HCT116 (cell line): ENCODE data around the gene ATOH8. TPM values are rescaled to one million over a fixed set of nuclear protein-coding genes. Genes with fewer than 3 reads are reported as not detected.

Experiments
- ATAC-seq: fragments of 200-7000 bp; cut with Tn5 transposase; 2 replicates; pipeline ENCODE4 v1.9.1; 2020; ENCODE audit warnings: mild to moderate bottlenecking, moderate library complexity
- BruUV-seq: library from RNA; stranded (reverse); fragments of 400-500 nt; replicated peaks from 2 replicates; lab custom pipeline; 2021; lab: Mats Ljungman, UMichigan
- CTCF ChIA-PET: fragments of 300-600 bp; sonication (Branson Sonifier 250); formaldehyde crosslinking; loops from one replicate; lab custom pipeline; 2021; ENCODE audit warnings: antibody characterized with exemption; lab: Charles Lee
- POLR2A ChIA-PET: fragments of 300-600, 350-600 bp; sonication (Branson Sonifier 250); formaldehyde crosslinking; loops from one replicate; lab custom pipeline; 2021; ENCODE audit warnings: antibody characterized with exemption; lab: Charles Lee
- RAD21 ChIA-PET, 2 experiments: fragments of 300-600 bp; sonication (Branson Sonifier 250); formaldehyde crosslinking; loops; one replicate each; lab custom pipeline; 2023; ENCODE audit warnings: low total read pairs in 2 of 2; ENCODE audit not compliant: uncharacterized antibody in 2 of 2, unreplicated experiment in 2 of 2, low non-redundant PET in 1 of 2; lab: Charles Lee
- DNase-seq: peaks from one replicate; pipeline ENCODE4 v3.0.0-alpha.2; 2010; ENCODE audit warnings: low read depth, low spot score
- H2AFZ ChIP-seq: fragments of 200-600 bp; shearing (Covaris generic), sonication (generic); 2 replicates; pipeline ENCODE4 v1.6.1; 2017; ENCODE audit warnings: low read depth, mixed run types, mixed read lengths, antibody characterized with exemption, low read length; ENCODE audit not compliant: poor library complexity, severe bottlenecking
- H3K27ac ChIP-seq: 2 replicates; pipeline ENCODE4 v1.5.1; 2012; ENCODE audit warnings: low read depth, low read length
- H3K27me3 ChIP-seq: fragments of 200-600 bp; sonication (generic); 2 replicates; pipeline ENCODE4 v1.6.1; 2016; ENCODE audit warnings: mixed run types, low read length, mixed read lengths; ENCODE audit not compliant: insufficient read depth
- H3K36me3 ChIP-seq, 2 experiments: fragments of 200-500 bp in 1 of 2; fragments of 200-600 bp in 1 of 2; sonication (Bioruptor generic) in 1 of 2; sonication (generic) in 1 of 2; 2 replicates each; pipeline versions ENCODE4 v1.5.1 to v1.6.1; 2014 to 2016; ENCODE audit warnings: low read length in 2 of 2, inconsistent platforms in 1 of 2, mixed read lengths in 1 of 2, mixed run types in 1 of 2; ENCODE audit not compliant: insufficient read depth in 2 of 2, control insufficient read depth in 1 of 2
- H3K4me1 ChIP-seq, 2 experiments: fragments of 200-600 bp in 1 of 2; sonication (generic) in 1 of 2; 2 replicates each; pipeline versions ENCODE4 v1.5.1 to v1.6.1; 2012 to 2017; ENCODE audit warnings: low read length in 2 of 2, inconsistent platforms in 1 of 2, mild to moderate bottlenecking in 1 of 2, mixed read lengths in 1 of 2, mixed run types in 1 of 2, moderate library complexity in 1 of 2; ENCODE audit not compliant: insufficient read depth in 2 of 2, control insufficient read depth in 1 of 2
- H3K4me2 ChIP-seq: fragments of 200-600 bp; sonication (generic); 2 replicates; pipeline ENCODE4 v1.6.1; 2017; ENCODE audit warnings: mixed run types, low read length, mixed read lengths
- H3K4me3 ChIP-seq, 2 experiments: fragments of 200-600 bp in 1 of 2; sonication (generic) in 1 of 2; replicated peaks in 1 of 2; 2 replicates each; pipeline ENCODE4 v1.5.1; 2011 to 2016; ENCODE audit warnings: low read length in 2 of 2, control low read depth in 1 of 2, low read depth in 1 of 2, mild to moderate bottlenecking in 1 of 2, mixed read lengths in 1 of 2, mixed run types in 1 of 2
- H3K79me2 ChIP-seq: fragments of 200-600 bp; sonication (generic); 2 replicates; pipeline ENCODE4 v1.6.1; 2017; ENCODE audit warnings: mild to moderate bottlenecking, mixed run types, low read length, moderate library complexity, mixed read lengths; ENCODE audit not compliant: insufficient read depth
- H3K9ac ChIP-seq: fragments of 200-600 bp; sonication (generic); 2 replicates; pipeline ENCODE4 v1.6.1; 2016; ENCODE audit warnings: low read length, mixed read lengths
- H3K9me2 ChIP-seq: fragments of 200-600 bp; sonication (generic), shearing (Covaris generic); 2 replicates; pipeline ENCODE4 v1.6.1; 2017; ENCODE audit warnings: mixed run types, mild to moderate bottlenecking, moderate library complexity; ENCODE audit not compliant: insufficient read depth
- H3K9me3 ChIP-seq, 2 experiments: fragments of 200-500 bp in 1 of 2; fragments of 200-600 bp in 1 of 2; sonication (Bioruptor generic) in 1 of 2; sonication (generic) in 1 of 2; 2 replicates each; pipeline ENCODE4 v1.6.1; 2014 to 2017; ENCODE audit warnings: low read length in 2 of 2, mixed read lengths in 2 of 2, inconsistent platforms in 1 of 2, low read depth in 1 of 2, mild to moderate bottlenecking in 1 of 2, mixed run types in 1 of 2, moderate library complexity in 1 of 2; ENCODE audit not compliant: control insufficient read depth in 1 of 2, insufficient read depth in 1 of 2
- H4K20me1 ChIP-seq: fragments of 200-600 bp; sonication (generic), shearing (Covaris generic); 2 replicates; pipeline ENCODE4 v1.6.1; 2017; ENCODE audit warnings: mixed run types, mild to moderate bottlenecking, moderate library complexity; ENCODE audit not compliant: insufficient read depth
- CEBPB ChIP-seq: IDR thresholded peaks from 2 replicates; pipeline ENCODE4 v1.6.1; 2012; ENCODE audit warnings: low read depth
- EGR1 ChIP-seq: IDR thresholded peaks from 2 replicates; pipeline ENCODE4 v1.6.1; 2012; ENCODE audit warnings: low read depth
- EZH2 ChIP-seq: fragments of 200-600 bp; sonication (generic); IDR thresholded peaks from 2 replicates; pipeline ENCODE4 v1.6.1; 2017; ENCODE audit warnings: antibody characterized with exemption, mixed run types
- EZH2phosphoT487 ChIP-seq: fragments of 200-600 bp; IDR thresholded peaks from 2 replicates; pipeline ENCODE4 v1.6.1; 2018; ENCODE audit warnings: antibody characterized with exemption, borderline replicate concordance
- FOSL1 ChIP-seq: IDR thresholded peaks from 2 replicates; pipeline ENCODE4 v1.6.1; 2012; ENCODE audit warnings: low read depth
- MAX ChIP-seq: IDR thresholded peaks from 2 replicates; pipeline ENCODE4 v1.6.1; 2012
- POLR2A ChIP-seq: IDR thresholded peaks from 2 replicates; pipeline ENCODE4 v1.7.0; 2011; ENCODE audit warnings: borderline replicate concordance; ENCODE audit not compliant: insufficient read depth, insufficient read length; ENCODE audit errors: extremely low read depth
- RAD21 ChIP-seq: IDR thresholded peaks from 2 replicates; pipeline ENCODE4 v1.6.1; 2012; ENCODE audit warnings: low read depth, mild to moderate bottlenecking
- SIN3A ChIP-seq: IDR thresholded peaks from 2 replicates; pipeline ENCODE4 v1.6.1; 2012; ENCODE audit warnings: low read depth
- SP1 ChIP-seq: IDR thresholded peaks from 2 replicates; pipeline ENCODE4 v1.6.1; 2012; ENCODE audit warnings: low read depth
- SRF ChIP-seq: IDR thresholded peaks from 2 replicates; pipeline ENCODE4 v1.6.1; 2012; ENCODE audit warnings: low read depth
- TCF7L2 ChIP-seq: IDR thresholded peaks from 2 replicates; pipeline ENCODE4 v1.7.0; 2011; ENCODE audit warnings: borderline replicate concordance, inconsistent platforms; ENCODE audit not compliant: insufficient read depth, insufficient read length; ENCODE audit errors: extremely low read depth
- YY1 ChIP-seq: IDR thresholded peaks from 2 replicates; pipeline ENCODE4 v1.6.1; 2011; ENCODE audit warnings: low read length, low read depth, moderate library complexity, mild to moderate bottlenecking; ENCODE audit not compliant: insufficient replicate concordance; ENCODE audit errors: extremely low read depth
- intact Hi-C: fragments of 100-400 bp; cut with micrococcal nuclease; formaldehyde crosslinking; loops from 2 replicates; pipeline ENCODE4 v1.10.0; 2022
- total RNA-seq: library from RNA; stranded (reverse); gene quantifications from one replicate; pipeline ENCODE4 v1.2.1, GENCODE V29; 2021; ENCODE audit not compliant: unreplicated experiment
- TF ChIP-seq, protein P1 (sequence below): IDR thresholded peaks from 2 replicates; pipeline ENCODE4 v1.6.1; 2012
- TF ChIP-seq, protein P2 (sequence below), 3 experiments: fragments of 200-600 bp in 1 of 3; sonication (generic) in 1 of 3; IDR thresholded peaks in 2 of 3; conservative IDR thresholded peaks in 1 of 3; 2 replicates each; pipeline ENCODE4 v1.5.1; 2012 to 2017; ENCODE audit warnings: low read depth in 2 of 3, low read length in 2 of 3, antibody characterized with exemption in 1 of 3, borderline replicate concordance in 1 of 3, control low read depth in 1 of 3, mild to moderate bottlenecking in 1 of 3, mixed read lengths in 1 of 3, mixed run types in 1 of 3, moderate library complexity in 1 of 3; ENCODE audit not compliant: insufficient read depth in 1 of 3

ATOH8 gene
- total RNA-seq, 1 experiment from 2014 or later = 0.74 TPM

DNA sequence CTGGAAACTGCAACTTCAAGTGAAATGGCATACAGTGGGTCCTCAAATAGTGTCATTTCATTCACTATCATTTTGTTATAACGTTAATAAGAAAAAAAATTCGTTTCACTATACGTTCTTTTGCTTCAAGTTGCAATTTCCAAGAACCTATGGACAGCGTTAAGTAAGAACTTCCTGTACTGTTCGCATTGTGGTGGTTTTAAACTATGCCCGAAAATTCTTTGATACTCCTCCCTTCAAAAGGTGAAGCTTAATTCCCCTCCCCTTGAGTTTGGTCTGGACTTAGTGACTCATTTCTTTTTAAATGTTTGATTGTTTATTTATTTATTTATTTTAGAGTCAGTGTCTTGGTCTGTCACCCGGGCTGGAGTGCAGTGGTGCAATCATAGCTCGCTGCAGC, 39.0 kb upstream of the ATOH8 start:
- H3K9me2 ChIP-seq = no peaks in the 10 kb centered on the region
- H3K27ac ChIP-seq = no peak overlapping the region
- H3K9me3 ChIP-seq = no peaks in the 10 kb centered on the region
- BruUV-seq = no TSS peak
- H3K79me2 ChIP-seq = no peaks in the 10 kb centered on the region
- H4K20me1 ChIP-seq = no peaks in the 10 kb centered on the region
- H3K36me3 ChIP-seq = no peaks in the 10 kb centered on the region
- DNase-seq (no peak), ATAC-seq (no peak)
- CTCF ChIA-PET = interaction anchor here (1.4 kb wide), 1 partner anchor 14 kb away, joined by 3 read pairs; no protein-coding TSS in a partner anchor
- POLR2A ChIA-PET = no interaction called here
- TF ChIP-seq CEBPB (no peak), RAD21 (no peak), SP1 (no peak), SIN3A (no peak), EZH2phosphoT487 (no peak), EZH2 (no peak), EGR1 (no peak), FOSL1 (no peak), MAX (no peak), YY1 (no peak), SRF (no peak), TCF7L2 (no peak), POLR2A (no peak)
- TF ChIP-seq, protein P1, sequence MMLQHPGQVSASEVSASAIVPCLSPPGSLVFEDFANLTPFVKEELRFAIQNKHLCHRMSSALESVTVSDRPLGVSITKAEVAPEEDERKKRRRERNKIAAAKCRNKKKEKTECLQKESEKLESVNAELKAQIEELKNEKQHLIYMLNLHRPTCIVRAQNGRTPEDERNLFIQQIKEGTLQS = no peak
- TF ChIP-seq, protein P2, sequence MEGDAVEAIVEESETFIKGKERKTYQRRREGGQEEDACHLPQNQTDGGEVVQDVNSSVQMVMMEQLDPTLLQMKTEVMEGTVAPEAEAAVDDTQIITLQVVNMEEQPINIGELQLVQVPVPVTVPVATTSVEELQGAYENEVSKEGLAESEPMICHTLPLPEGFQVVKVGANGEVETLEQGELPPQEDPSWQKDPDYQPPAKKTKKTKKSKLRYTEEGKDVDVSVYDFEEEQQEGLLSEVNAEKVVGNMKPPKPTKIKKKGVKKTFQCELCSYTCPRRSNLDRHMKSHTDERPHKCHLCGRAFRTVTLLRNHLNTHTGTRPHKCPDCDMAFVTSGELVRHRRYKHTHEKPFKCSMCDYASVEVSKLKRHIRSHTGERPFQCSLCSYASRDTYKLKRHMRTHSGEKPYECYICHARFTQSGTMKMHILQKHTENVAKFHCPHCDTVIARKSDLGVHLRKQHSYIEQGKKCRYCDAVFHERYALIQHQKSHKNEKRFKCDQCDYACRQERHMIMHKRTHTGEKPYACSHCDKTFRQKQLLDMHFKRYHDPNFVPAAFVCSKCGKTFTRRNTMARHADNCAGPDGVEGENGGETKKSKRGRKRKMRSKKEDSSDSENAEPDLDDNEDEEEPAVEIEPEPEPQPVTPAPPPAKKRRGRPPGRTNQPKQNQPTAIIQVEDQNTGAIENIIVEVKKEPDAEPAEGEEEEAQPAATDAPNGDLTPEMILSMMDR (IDR thresholded peaks at IDR 0.05 in 2 of 3, conservative IDR thresholded peaks at IDR 0.05 in 1 of 3; ENCODE audit: borderline replicate concordance in 1 of 3, insufficient read depth in 1 of 3, low read depth in 2 of 3, low read length in 2 of 3) = no peak
- no peak overlapping the region for H2AFZ ChIP-seq
- intact Hi-C loops = no loop called here
- H3K9ac ChIP-seq = no peak overlapping the region
- no peaks in the 10 kb centered on the region for H3K4me1 ChIP-seq
- no peak overlapping the region for H3K4me2 ChIP-seq
- H3K4me3 ChIP-seq = no peak overlapping the region
- no peaks in the 10 kb centered on the region for H3K27me3 ChIP-seq
- RAD21 ChIA-PET = no interaction called here
